COLO829 (cell line): ENCODE results near the gene PRKCQ.

Experiments
- DNase-seq: peaks from one replicate; pipeline ENCODE4 v3.0.0; 2012; ENCODE audit warnings: low spot score

PRKCQ gene

DNA sequence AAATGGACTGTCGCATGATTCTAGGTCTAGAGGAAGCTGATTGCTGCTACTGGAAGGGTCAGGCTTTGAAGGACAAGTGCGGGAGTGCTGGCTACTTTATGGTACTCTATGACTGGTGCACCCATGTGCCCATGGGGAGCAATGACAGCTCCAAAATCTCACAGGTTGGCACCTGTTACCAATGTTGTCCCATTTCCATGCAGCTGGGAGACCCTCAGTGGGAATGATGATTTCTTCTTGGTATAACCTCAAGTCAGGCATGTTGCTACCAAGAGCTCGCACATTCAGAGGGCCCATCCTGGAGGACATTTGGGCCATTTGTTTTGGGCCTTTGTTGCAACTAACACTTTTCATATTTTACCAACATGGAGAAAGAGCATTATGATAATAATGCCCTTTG, 174.4 kb downstream of the PRKCQ start:
- DNase-seq = no peak

GRCh38 chr10:6404127-6405072, 175.7 kb downstream of the PRKCQ start:
- DNase-seq = no peak

GRCh38 chr10:6402960-6403359, 177.1 kb downstream of the PRKCQ start:
- DNase-seq = no peak

DNA sequence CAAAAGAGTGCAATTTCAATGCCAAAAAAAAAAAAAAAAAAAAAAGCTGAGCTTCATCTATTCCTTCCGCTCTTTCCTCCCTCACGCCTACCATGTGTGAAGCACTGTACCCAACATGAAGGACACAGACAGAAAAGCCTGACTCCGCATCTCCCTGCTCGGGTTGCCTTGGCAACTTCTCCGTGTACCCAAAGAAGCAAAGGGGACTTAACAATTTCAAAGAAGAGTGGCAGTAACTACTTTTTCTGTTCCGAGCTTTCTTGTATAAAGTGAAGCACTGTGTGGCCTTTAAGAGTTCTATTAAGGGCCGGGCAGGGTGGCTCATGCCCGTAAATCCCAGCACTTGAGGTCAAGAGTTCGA, 177.7 kb downstream of the PRKCQ start:
- DNase-seq = no peak

GRCh38 chr10:6401558-6402348, 178.3 kb downstream of the PRKCQ start:
- DNase-seq = peak; percentile 82

DNA sequence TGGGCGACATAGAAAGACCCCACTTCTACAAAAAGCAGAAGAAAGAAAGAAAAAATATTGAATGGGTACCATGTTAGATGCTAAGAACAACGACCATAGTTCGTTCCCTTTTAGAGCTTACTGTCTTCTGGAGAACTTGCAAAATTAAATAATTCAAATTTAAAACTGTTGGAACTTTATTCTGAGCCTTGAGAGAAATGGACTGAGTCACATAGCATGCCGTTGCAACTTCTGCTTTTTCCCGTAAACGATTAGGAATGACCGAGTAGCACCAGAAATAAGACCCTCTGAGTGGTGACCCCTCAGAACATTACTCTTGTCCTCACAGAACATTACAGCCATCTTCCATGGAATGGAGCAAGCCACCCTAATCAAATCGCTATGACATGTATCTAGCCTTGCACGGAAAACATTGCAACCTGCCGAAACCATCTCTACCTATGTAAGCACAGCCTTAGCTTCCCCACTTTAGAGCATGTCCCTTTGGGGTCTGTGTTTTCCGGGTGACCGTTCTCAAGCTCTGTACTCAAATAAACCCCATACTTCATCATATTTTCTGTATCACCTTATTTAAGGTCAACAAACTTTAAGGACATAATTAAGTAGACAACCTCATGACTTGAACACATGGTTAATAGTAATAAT, 179.1 kb downstream of the PRKCQ start:
- DNase-seq = no peak

GRCh38 chr10:6400331-6400730, 179.7 kb downstream of the PRKCQ start:
- no peak for DNase-seq

GRCh38 chr10:6399879-6400278, 180.2 kb downstream of the PRKCQ start:
- DNase-seq = no peak

DNA sequence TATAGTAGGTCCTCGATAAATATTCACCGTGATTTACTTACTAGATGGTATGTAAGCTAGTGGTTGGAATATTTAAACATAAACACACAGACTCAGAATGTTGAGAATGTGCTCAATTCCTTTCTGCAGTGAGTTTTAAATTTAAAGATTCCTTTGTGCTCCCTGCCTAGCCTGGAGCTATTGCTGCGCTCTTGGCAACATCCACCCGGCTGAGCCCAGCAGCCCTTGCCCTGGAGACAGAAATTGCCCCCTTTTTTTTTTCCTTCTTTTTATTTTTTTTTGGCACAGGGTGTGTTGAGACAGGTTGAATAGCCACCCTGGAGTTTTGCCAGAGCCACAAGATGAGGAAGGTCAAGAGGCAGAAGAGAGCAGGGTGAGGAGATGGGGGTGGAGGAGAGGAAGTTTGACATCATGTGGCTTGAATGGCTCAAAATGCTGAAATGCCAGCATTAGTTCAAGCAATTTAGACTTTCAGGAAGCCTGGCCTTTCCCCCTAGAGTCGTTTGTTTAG, 180.8 kb downstream of the PRKCQ start:
- peak; percentile 28 for DNase-seq

- DNase-seq = no peak
These were observed 181.7 kb downstream of the PRKCQ start for GRCh38 chr10:6398399-6398798.

GRCh38 chr10:6396652-6397051, 183.4 kb downstream of the PRKCQ start:
- DNase-seq = no peak

DNA sequence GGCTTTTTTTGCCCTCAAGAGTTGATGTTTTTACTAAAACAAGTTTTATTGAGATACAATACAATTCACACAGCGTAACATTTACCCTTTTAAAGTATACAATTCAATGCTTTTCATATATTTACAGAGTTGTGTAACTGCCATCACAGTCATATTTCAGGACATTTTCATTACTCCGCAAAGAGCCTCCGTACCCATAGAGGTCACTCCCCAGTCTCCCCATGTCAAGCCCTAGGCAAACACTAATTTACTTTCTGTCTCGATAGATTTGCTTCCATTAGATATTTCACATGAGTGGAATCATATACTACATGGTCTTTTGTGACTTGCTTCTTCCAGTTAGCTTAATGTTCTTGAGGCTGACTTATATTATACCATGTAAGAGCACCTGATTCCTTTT, 183.8 kb downstream of the PRKCQ start:
- no peak for DNase-seq

GRCh38 chr10:6395606-6396005, 184.5 kb downstream of the PRKCQ start:
- no peak for DNase-seq

DNA sequence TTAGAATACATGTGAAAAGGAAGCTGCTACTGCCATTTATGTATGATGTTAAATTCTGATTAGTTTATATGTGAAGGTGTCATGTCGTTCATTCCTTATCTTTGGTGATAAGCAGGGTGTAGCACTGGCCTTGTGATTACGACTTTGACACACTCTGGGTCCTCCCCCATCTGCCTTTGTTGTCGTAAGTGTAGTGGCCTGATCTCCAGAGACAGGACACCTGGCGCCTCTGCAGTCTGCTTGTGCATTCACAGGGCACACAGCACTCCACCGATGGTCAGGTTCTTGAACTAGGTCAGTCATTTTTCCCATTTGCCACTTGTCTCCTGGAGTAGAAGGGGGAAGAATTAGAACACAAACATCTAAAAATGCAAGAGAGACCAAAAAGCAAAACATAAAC, 186.0 kb downstream of the PRKCQ start:
- no peak for DNase-seq

- DNase-seq = no peak
These were observed 186.9 kb downstream of the PRKCQ start for GRCh38 chr10:6393168-6393567.

GRCh38 chr10:6390213-6390845, 189.7 kb downstream of the PRKCQ start:
- no peak for DNase-seq

DNA sequence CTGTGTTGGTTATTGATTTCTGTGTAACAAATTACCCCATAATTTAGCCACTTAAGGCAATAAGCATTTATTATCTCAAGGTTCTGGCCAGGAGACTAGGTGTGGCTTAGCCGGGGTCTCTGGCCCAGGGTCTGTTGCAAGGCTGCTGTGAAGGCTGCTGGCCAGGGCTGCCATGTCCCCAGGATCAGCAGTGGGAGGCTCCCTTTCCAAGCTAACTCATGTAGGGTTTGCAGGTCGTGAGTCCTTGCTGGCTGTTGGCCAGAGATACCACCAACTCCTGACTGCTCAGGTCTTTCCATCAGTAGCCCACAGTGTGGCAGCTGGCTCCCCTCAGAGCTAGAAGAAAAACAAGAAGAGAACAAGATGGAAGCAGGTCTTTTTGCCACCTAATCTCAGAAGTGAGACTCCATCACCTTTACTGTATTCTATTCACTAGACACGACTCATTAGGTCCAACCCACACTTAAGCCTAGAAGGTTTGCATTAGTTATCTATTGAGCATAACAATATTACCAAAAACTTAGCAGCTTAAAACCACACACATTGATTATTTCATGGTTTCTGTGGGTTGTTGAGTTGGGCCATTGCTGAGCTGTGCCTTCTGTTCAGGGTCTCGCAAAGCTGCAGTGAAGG, 191.7 kb downstream of the PRKCQ start:
- no peak for DNase-seq

DNA sequence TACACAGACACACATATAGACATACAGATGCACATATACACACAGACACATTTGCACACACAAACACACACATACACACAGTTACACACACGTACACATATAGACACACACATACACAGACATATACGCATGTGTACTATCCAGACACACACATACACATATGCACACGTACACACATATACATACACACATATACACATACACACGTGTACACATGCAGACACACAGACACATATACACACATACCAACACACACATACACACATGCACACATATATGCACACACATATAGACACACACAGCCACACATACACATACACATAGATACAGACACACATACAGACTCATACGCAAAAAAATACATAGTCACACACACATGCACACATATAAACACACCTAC, 193.1 kb downstream of the PRKCQ start:
- no peak for DNase-seq

GRCh38 chr10:6386346-6386745, 193.7 kb downstream of the PRKCQ start:
- no peak for DNase-seq

DNA sequence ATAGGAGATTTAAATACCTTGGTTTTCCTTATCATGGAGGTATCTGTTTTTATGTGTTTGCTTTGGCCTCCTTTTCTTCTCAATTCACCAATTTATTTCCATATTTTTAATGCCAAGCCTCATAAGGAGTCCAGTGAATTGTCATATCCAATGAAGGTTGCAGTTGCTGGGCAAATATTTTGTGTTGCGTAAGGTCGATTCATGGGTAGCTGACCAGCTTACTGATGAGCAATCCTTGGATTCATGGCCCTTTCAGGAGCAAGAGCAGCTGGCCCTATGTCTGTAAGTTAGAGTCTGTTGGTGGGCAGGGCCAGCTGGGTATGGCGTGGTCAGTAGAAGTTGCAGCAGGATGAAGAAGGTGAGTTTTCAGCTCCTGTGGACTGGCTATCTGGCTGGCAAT, 194.4 kb downstream of the PRKCQ start:
- DNase-seq = no peak

GRCh38 chr10:6384847-6385246, 195.2 kb downstream of the PRKCQ start:
- no peak for DNase-seq

DNA sequence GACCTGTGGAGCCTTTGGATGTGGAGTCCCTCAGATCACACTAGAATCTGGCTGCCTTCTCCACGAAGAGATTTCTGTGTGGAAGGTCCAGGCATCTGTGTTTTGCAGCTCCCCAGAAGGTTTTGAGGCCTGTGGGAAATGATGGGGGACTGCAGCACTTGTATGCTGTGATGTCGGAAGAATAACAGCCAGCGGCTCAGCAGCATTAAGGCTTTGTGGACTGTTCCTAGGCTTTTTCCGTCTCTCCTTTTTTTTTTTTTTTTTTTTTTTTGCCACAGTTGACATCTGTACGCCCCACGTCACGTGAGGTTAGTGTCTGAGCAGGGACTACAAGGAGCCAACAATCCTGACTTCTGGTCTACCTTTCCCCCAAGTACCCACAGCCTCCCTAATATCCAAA, 196.0 kb downstream of the PRKCQ start:
- no peak for DNase-seq
